HCT116 (cell line): ENCODE results near the gene SPTLC3. TPM values are rescaled to one million over a fixed set of nuclear protein-coding genes. Genes with fewer than 3 reads are reported as not detected.

ENCODE experiments used
- ATAC-seq: fragments of 200-7000 bp; cut with Tn5 transposase; 2 replicates; pipeline ENCODE4 v1.9.1; 2020; ENCODE audit warnings: mild to moderate bottlenecking, moderate library complexity
- BruUV-seq: library from RNA; stranded (reverse); fragments of 400-500 nt; replicated peaks from 2 replicates; lab custom pipeline; 2021; lab: Mats Ljungman, UMichigan
- CTCF ChIA-PET: fragments of 300-600 bp; sonication (Branson Sonifier 250); formaldehyde crosslinking; loops from one replicate; lab custom pipeline; 2021; ENCODE audit warnings: antibody characterized with exemption; lab: Charles Lee
- POLR2A ChIA-PET: fragments of 300-600, 350-600 bp; sonication (Branson Sonifier 250); formaldehyde crosslinking; loops from one replicate; lab custom pipeline; 2021; ENCODE audit warnings: antibody characterized with exemption; lab: Charles Lee
- RAD21 ChIA-PET, 2 experiments: fragments of 300-600 bp; sonication (Branson Sonifier 250); formaldehyde crosslinking; loops; one replicate each; lab custom pipeline; 2023; ENCODE audit warnings: low total read pairs in 2 of 2; ENCODE audit not compliant: uncharacterized antibody in 2 of 2, unreplicated experiment in 2 of 2, low non-redundant PET in 1 of 2; lab: Charles Lee
- DNase-seq: peaks from one replicate; pipeline ENCODE4 v3.0.0-alpha.2; 2010; ENCODE audit warnings: low read depth, low spot score
- H2AFZ ChIP-seq: fragments of 200-600 bp; shearing (Covaris generic), sonication (generic); 2 replicates; pipeline ENCODE4 v1.6.1; 2017; ENCODE audit warnings: low read depth, mixed run types, mixed read lengths, antibody characterized with exemption, low read length; ENCODE audit not compliant: poor library complexity, severe bottlenecking
- H3K27ac ChIP-seq: 2 replicates; pipeline ENCODE4 v1.5.1; 2012; ENCODE audit warnings: low read depth, low read length
- H3K27me3 ChIP-seq: fragments of 200-600 bp; sonication (generic); 2 replicates; pipeline ENCODE4 v1.6.1; 2016; ENCODE audit warnings: mixed run types, low read length, mixed read lengths; ENCODE audit not compliant: insufficient read depth
- H3K36me3 ChIP-seq, 2 experiments: fragments of 200-500 bp in 1 of 2; fragments of 200-600 bp in 1 of 2; sonication (Bioruptor generic) in 1 of 2; sonication (generic) in 1 of 2; 2 replicates each; pipeline versions ENCODE4 v1.5.1 to v1.6.1; 2014 to 2016; ENCODE audit warnings: low read length in 2 of 2, inconsistent platforms in 1 of 2, mixed read lengths in 1 of 2, mixed run types in 1 of 2; ENCODE audit not compliant: insufficient read depth in 2 of 2, control insufficient read depth in 1 of 2
- H3K4me1 ChIP-seq, 2 experiments: fragments of 200-600 bp in 1 of 2; sonication (generic) in 1 of 2; 2 replicates each; pipeline versions ENCODE4 v1.5.1 to v1.6.1; 2012 to 2017; ENCODE audit warnings: low read length in 2 of 2, inconsistent platforms in 1 of 2, mild to moderate bottlenecking in 1 of 2, mixed read lengths in 1 of 2, mixed run types in 1 of 2, moderate library complexity in 1 of 2; ENCODE audit not compliant: insufficient read depth in 2 of 2, control insufficient read depth in 1 of 2
- H3K4me2 ChIP-seq: fragments of 200-600 bp; sonication (generic); 2 replicates; pipeline ENCODE4 v1.6.1; 2017; ENCODE audit warnings: mixed run types, low read length, mixed read lengths
- H3K4me3 ChIP-seq, 2 experiments: fragments of 200-600 bp in 1 of 2; sonication (generic) in 1 of 2; replicated peaks in 1 of 2; 2 replicates each; pipeline ENCODE4 v1.5.1; 2011 to 2016; ENCODE audit warnings: low read length in 2 of 2, control low read depth in 1 of 2, low read depth in 1 of 2, mild to moderate bottlenecking in 1 of 2, mixed read lengths in 1 of 2, mixed run types in 1 of 2
- H3K79me2 ChIP-seq: fragments of 200-600 bp; sonication (generic); 2 replicates; pipeline ENCODE4 v1.6.1; 2017; ENCODE audit warnings: mild to moderate bottlenecking, mixed run types, low read length, moderate library complexity, mixed read lengths; ENCODE audit not compliant: insufficient read depth
- H3K9ac ChIP-seq: fragments of 200-600 bp; sonication (generic); 2 replicates; pipeline ENCODE4 v1.6.1; 2016; ENCODE audit warnings: low read length, mixed read lengths
- H3K9me2 ChIP-seq: fragments of 200-600 bp; sonication (generic), shearing (Covaris generic); 2 replicates; pipeline ENCODE4 v1.6.1; 2017; ENCODE audit warnings: mixed run types, mild to moderate bottlenecking, moderate library complexity; ENCODE audit not compliant: insufficient read depth
- H3K9me3 ChIP-seq, 2 experiments: fragments of 200-500 bp in 1 of 2; fragments of 200-600 bp in 1 of 2; sonication (Bioruptor generic) in 1 of 2; sonication (generic) in 1 of 2; 2 replicates each; pipeline ENCODE4 v1.6.1; 2014 to 2017; ENCODE audit warnings: low read length in 2 of 2, mixed read lengths in 2 of 2, inconsistent platforms in 1 of 2, low read depth in 1 of 2, mild to moderate bottlenecking in 1 of 2, mixed run types in 1 of 2, moderate library complexity in 1 of 2; ENCODE audit not compliant: control insufficient read depth in 1 of 2, insufficient read depth in 1 of 2
- H4K20me1 ChIP-seq: fragments of 200-600 bp; sonication (generic), shearing (Covaris generic); 2 replicates; pipeline ENCODE4 v1.6.1; 2017; ENCODE audit warnings: mixed run types, mild to moderate bottlenecking, moderate library complexity; ENCODE audit not compliant: insufficient read depth
- CBX3 ChIP-seq: IDR thresholded peaks from 2 replicates; pipeline ENCODE4 v1.6.1; 2012; ENCODE audit warnings: low read depth
- CEBPB ChIP-seq: IDR thresholded peaks from 2 replicates; pipeline ENCODE4 v1.6.1; 2012; ENCODE audit warnings: low read depth
- ELF1 ChIP-seq: IDR thresholded peaks from 2 replicates; pipeline ENCODE4 v1.6.1; 2012; ENCODE audit warnings: low read depth, borderline replicate concordance
- EZH2 ChIP-seq: fragments of 200-600 bp; sonication (generic); IDR thresholded peaks from 2 replicates; pipeline ENCODE4 v1.6.1; 2017; ENCODE audit warnings: antibody characterized with exemption, mixed run types
- FOSL1 ChIP-seq: IDR thresholded peaks from 2 replicates; pipeline ENCODE4 v1.6.1; 2012; ENCODE audit warnings: low read depth
- POLR2A ChIP-seq: IDR thresholded peaks from 2 replicates; pipeline ENCODE4 v1.7.0; 2011; ENCODE audit warnings: borderline replicate concordance; ENCODE audit not compliant: insufficient read depth, insufficient read length; ENCODE audit errors: extremely low read depth
- POLR2AphosphoS5 ChIP-seq: IDR thresholded peaks from 2 replicates; pipeline ENCODE4 v1.6.1; 2011; ENCODE audit warnings: mild to moderate bottlenecking, low read depth, low read length, moderate library complexity
- RAD21 ChIP-seq: IDR thresholded peaks from 2 replicates; pipeline ENCODE4 v1.6.1; 2012; ENCODE audit warnings: low read depth, mild to moderate bottlenecking
- SIN3A ChIP-seq: IDR thresholded peaks from 2 replicates; pipeline ENCODE4 v1.6.1; 2012; ENCODE audit warnings: low read depth
- SRF ChIP-seq: IDR thresholded peaks from 2 replicates; pipeline ENCODE4 v1.6.1; 2012; ENCODE audit warnings: low read depth
- TCF7L2 ChIP-seq: IDR thresholded peaks from 2 replicates; pipeline ENCODE4 v1.7.0; 2011; ENCODE audit warnings: borderline replicate concordance, inconsistent platforms; ENCODE audit not compliant: insufficient read depth, insufficient read length; ENCODE audit errors: extremely low read depth
- ZFX ChIP-seq: fragments of 450-650 bp; IDR thresholded peaks from 2 replicates; pipeline ENCODE4 v1.6.1; 2017
- intact Hi-C: fragments of 100-400 bp; cut with micrococcal nuclease; formaldehyde crosslinking; loops from 2 replicates; pipeline ENCODE4 v1.10.0; 2022
- total RNA-seq: library from RNA; stranded (reverse); gene quantifications from one replicate; pipeline ENCODE4 v1.2.1, GENCODE V29; 2021; ENCODE audit not compliant: unreplicated experiment
- TF ChIP-seq, protein P1 (sequence below): IDR thresholded peaks from 2 replicates; pipeline ENCODE4 v1.6.1; 2012
- TF ChIP-seq, protein P2 (sequence below), 3 experiments: fragments of 200-600 bp in 1 of 3; sonication (generic) in 1 of 3; IDR thresholded peaks in 2 of 3; conservative IDR thresholded peaks in 1 of 3; 2 replicates each; pipeline ENCODE4 v1.5.1; 2012 to 2017; ENCODE audit warnings: low read depth in 2 of 3, low read length in 2 of 3, antibody characterized with exemption in 1 of 3, borderline replicate concordance in 1 of 3, control low read depth in 1 of 3, mild to moderate bottlenecking in 1 of 3, mixed read lengths in 1 of 3, mixed run types in 1 of 3, moderate library complexity in 1 of 3; ENCODE audit not compliant: insufficient read depth in 1 of 3
- TF ChIP-seq, protein P3 (sequence below): IDR thresholded peaks from 2 replicates; pipeline ENCODE4 v1.6.1; 2011; ENCODE audit warnings: mild to moderate bottlenecking, low read length, moderate library complexity; ENCODE audit not compliant: insufficient replicate concordance; ENCODE audit errors: extremely low read depth
- TF ChIP-seq, protein P4 (sequence below): IDR thresholded peaks from 2 replicates; pipeline ENCODE4 v1.6.1; 2012
- TF ChIP-seq, protein P5 (sequence below): IDR thresholded peaks from 2 replicates; pipeline ENCODE4 v1.6.1; 2012; ENCODE audit warnings: low read depth

The SPTLC3 gene
- total RNA-seq, 1 experiment from 2014 or later: not detected

DNA sequence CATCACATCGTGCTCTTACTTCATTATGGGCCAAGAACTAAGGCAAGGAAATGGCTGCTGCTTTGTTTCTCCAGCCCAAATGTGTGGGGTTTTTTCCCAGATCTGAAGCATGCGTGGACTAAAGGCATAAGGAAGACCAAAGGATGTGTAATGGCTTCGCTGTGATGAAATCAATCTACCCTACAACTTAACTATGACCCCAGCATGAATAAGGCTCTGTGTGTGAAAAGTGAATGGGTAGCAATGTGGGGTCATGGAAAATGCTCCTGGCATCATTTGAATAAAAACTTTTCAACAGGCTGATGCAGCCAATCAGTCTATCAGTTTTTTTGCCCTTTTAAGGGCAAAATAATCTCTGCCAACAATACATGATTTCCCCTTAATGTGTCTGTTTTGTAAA is 162.0 kb downstream of the SPTLC3 start:
- intact Hi-C loops: no loop called here
- POLR2A ChIA-PET: no interaction called here
- H3K36me3 ChIP-seq: no peaks in the 10 kb centered on the region

More for the DNA sequence above, 162.0 kb downstream of the SPTLC3 start:
- DNase-seq: no peak
- H3K9ac ChIP-seq: no peak overlapping the region
- H3K4me1 ChIP-seq: no peaks in the 10 kb centered on the region
- TF ChIP-seq CBX3 (no peak), FOSL1 (no peak), SIN3A (no peak), EZH2 (no peak), TCF7L2 (no peak), ELF1 (no peak), SRF (no peak), CEBPB (no peak), POLR2AphosphoS5 (no peak), POLR2A (no peak), ZFX (no peak), RAD21 (no peak)
- TF ChIP-seq, protein P1, sequence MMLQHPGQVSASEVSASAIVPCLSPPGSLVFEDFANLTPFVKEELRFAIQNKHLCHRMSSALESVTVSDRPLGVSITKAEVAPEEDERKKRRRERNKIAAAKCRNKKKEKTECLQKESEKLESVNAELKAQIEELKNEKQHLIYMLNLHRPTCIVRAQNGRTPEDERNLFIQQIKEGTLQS: no peak
- TF ChIP-seq, protein P2, sequence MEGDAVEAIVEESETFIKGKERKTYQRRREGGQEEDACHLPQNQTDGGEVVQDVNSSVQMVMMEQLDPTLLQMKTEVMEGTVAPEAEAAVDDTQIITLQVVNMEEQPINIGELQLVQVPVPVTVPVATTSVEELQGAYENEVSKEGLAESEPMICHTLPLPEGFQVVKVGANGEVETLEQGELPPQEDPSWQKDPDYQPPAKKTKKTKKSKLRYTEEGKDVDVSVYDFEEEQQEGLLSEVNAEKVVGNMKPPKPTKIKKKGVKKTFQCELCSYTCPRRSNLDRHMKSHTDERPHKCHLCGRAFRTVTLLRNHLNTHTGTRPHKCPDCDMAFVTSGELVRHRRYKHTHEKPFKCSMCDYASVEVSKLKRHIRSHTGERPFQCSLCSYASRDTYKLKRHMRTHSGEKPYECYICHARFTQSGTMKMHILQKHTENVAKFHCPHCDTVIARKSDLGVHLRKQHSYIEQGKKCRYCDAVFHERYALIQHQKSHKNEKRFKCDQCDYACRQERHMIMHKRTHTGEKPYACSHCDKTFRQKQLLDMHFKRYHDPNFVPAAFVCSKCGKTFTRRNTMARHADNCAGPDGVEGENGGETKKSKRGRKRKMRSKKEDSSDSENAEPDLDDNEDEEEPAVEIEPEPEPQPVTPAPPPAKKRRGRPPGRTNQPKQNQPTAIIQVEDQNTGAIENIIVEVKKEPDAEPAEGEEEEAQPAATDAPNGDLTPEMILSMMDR (IDR thresholded peaks at IDR 0.05 in 2 of 3, conservative IDR thresholded peaks at IDR 0.05 in 1 of 3; ENCODE audit: borderline replicate concordance in 1 of 3, insufficient read depth in 1 of 3, low read depth in 2 of 3, low read length in 2 of 3): no peak
- TF ChIP-seq, protein P3, sequence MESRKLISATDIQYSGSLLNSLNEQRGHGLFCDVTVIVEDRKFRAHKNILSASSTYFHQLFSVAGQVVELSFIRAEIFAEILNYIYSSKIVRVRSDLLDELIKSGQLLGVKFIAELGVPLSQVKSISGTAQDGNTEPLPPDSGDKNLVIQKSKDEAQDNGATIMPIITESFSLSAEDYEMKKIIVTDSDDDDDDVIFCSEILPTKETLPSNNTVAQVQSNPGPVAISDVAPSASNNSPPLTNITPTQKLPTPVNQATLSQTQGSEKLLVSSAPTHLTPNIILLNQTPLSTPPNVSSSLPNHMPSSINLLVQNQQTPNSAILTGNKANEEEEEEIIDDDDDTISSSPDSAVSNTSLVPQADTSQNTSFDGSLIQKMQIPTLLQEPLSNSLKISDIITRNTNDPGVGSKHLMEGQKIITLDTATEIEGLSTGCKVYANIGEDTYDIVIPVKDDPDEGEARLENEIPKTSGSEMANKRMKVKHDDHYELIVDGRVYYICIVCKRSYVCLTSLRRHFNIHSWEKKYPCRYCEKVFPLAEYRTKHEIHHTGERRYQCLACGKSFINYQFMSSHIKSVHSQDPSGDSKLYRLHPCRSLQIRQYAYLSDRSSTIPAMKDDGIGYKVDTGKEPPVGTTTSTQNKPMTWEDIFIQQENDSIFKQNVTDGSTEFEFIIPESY: no peak
- TF ChIP-seq, protein P4, sequence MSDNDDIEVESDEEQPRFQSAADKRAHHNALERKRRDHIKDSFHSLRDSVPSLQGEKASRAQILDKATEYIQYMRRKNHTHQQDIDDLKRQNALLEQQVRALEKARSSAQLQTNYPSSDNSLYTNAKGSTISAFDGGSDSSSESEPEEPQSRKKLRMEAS: no peak
- TF ChIP-seq, protein P5, sequence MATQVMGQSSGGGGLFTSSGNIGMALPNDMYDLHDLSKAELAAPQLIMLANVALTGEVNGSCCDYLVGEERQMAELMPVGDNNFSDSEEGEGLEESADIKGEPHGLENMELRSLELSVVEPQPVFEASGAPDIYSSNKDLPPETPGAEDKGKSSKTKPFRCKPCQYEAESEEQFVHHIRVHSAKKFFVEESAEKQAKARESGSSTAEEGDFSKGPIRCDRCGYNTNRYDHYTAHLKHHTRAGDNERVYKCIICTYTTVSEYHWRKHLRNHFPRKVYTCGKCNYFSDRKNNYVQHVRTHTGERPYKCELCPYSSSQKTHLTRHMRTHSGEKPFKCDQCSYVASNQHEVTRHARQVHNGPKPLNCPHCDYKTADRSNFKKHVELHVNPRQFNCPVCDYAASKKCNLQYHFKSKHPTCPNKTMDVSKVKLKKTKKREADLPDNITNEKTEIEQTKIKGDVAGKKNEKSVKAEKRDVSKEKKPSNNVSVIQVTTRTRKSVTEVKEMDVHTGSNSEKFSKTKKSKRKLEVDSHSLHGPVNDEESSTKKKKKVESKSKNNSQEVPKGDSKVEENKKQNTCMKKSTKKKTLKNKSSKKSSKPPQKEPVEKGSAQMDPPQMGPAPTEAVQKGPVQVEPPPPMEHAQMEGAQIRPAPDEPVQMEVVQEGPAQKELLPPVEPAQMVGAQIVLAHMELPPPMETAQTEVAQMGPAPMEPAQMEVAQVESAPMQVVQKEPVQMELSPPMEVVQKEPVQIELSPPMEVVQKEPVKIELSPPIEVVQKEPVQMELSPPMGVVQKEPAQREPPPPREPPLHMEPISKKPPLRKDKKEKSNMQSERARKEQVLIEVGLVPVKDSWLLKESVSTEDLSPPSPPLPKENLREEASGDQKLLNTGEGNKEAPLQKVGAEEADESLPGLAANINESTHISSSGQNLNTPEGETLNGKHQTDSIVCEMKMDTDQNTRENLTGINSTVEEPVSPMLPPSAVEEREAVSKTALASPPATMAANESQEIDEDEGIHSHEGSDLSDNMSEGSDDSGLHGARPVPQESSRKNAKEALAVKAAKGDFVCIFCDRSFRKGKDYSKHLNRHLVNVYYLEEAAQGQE: no peak
- TF ChIP-seq, all 23 proteins: peak for 0
- Histone ChIP-seq H3K27ac (no peak overlapping the region), H3K9me2 (no peaks in the 10 kb centered on the region), H4K20me1 (no peaks in the 10 kb centered on the region), H2AFZ (no peak overlapping the region), H3K4me3 (no peak overlapping the region), H3K79me2 (no peaks in the 10 kb centered on the region), H3K9me3 (no peaks in the 10 kb centered on the region), H3K27me3 (no peaks in the 10 kb centered on the region), H3K4me2 (no peak overlapping the region)
- CTCF ChIA-PET: no interaction called here
- no TSS peak for BruUV-seq
- RAD21 ChIA-PET: no interaction called here
- no peak for ATAC-seq
